NCI-H526 (cell line): Measurements from ENCODE around the gene MRTFA.
A peak's percentile ranks its signal among the peaks of the same experiment; 100 is the strongest.
"Not testable (repeated sequence)": the region's sequence is repeated elsewhere in the genome, so short reads cannot be mapped to it uniquely, and the experiment has no call there.

Experiments
- DNase-seq, 2 experiments: peaks; one replicate each; lab custom pipeline; 2025; lab: John Stamatoyannopoulos, UW

Gene MRTFA

DNA sequence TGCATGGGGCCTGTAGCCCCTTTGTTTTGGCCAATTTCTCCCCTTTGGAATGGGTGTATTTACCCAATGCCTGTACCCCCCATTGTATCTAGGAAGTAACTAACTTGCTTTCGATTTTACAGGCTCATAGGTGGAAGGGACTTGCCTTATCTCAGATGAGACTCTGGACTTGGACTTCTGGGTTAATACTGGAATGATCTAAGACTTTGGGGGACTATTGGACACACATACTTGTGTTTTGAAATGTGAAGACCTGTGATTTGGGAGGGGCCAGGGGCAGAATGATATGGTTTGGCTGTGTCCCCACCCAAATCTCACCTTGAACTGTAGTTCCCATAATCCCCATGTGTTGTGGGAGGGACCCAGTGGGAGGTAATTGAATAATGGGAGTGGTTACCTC lies 82.5 kb downstream of the MRTFA start:
- DNase-seq, result not testable (repeated sequence)

DNA sequence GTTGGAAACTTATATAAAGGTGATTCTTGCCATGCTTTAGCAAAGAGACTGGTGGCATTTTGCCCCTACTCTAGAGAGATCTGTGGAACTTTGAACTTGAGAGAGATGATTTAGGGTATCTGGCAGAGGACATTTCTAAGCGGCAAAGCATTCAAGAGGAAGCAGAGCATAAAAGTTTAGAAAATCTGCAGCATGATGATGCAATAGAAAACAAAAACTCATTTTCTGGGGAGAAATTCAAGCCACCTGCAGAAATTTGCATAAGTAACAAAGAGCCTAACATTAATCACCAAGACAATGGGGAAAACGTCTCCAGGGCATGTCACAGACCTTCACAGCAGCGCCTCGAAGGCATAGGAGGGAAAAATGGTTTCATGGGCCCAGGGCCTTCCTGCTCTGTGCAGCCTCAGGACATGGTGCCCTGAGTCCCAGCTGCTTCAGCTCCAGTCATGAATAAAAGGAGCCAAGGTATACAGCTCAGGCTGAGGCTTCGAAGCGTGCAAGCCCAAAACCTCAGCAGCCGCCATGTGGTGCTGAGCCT lies 83.4 kb downstream of the MRTFA start:
- no peak for DNase-seq

DNA sequence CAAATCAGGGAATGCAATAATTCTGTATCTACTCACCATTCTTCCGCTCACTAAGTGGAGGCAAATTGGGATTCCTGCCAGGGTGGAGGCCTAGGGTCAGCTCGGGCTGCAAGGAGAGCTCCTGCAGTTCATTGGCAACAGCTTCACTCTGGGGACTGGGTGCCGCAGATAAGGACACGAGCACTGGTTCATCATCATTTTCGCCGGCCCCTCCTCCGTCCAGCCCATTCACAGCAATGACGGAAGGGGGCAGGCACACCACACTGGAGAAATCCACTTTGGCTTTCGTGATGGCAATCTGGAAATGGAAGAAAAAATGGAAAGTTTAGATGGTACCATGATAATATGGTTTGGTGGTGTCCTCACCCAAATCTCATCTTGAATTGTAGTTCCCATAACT lies 84.4 kb downstream of the MRTFA start:
- DNase-seq, result no peak

- DNase-seq, result no peak
Measured at GRCh38 chr22:40547729-40548143, 88.8 kb downstream of the MRTFA start.

DNA sequence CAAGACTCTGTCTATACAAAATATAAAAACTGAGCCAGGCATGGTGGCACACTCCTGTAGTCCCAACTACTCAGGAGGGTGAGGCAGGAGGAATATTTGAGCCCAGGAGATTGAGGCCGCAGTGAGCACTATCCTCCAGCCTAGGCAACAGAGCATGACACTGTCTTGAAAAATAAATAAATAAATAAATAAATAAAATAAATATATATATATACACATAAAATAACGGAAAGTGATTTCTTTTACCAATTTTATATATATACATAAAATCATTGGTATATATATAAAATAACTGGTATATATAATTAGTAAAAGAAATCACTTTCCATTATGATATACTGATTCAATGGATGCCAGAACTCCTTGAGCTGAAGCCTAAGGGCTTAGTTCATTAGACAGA lies 91.8 kb downstream of the MRTFA start:
- DNase-seq, result no peak

GRCh38 chr22:40542821-40543540 lies 93.5 kb downstream of the MRTFA start:
- no peak for DNase-seq

DNA sequence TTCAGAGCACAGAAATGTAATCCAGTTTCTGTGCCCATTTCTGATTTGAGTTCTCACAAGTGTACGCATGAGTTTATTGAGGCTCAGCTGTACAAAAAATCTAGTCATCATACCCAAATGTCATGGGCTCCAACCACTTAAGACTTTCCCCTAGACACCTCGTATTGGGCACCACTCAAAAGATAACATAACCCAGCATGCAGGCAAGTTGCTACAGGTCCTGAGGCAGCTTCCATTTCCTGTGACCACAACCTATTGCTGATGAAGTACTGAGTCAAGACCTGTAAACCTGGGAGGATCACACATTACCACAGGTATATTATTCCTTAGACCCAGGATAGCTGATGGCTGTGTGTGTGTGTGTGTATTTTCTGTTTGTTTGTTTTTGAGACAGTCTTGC lies 95.2 kb downstream of the MRTFA start:
- DNase-seq, result no peak

DNA sequence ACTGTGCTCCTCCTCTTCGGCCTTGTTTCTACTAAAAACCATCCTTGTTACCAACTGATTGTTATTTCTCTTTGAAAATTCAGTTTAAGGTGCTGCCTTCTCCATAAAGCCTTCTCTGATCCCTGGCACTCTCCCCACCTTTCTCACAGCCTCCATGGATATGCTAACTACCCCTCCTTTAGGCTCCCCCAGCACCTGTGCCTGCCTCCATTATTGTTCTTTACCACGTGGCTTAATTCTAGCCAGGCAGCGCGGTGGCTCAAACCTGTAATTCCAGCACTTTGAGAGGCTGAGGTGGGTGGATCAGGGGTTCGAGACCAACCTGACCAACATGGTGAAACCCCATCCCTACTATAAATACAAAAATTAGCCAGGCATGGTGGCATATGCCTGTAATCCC lies 96.3 kb downstream of the MRTFA start:
- no peak for DNase-seq

- not testable (repeated sequence) for DNase-seq
Measured at GRCh38 chr22:40536149-40536548, 100.4 kb downstream of the MRTFA start.

DNA sequence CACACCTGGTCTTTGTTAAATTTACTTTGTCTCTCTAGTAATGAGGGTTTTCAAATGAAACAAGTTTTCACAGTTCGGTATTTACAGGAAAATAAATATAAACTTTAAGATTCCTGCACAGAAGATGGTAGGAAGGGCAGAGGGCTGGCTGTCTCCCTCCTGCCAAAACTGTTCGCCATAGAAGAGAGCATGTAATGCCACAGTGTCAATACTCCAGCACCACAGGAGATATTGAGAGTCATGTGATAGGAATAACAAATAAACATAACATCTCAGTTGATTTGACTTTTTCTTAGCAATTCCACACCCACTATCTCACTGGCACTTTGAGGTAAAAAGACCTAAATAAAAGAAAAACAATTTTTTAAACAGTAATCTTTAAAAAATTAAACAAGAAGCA lies 100.9 kb downstream of the MRTFA start:
- DNase-seq, result no peak

DNA sequence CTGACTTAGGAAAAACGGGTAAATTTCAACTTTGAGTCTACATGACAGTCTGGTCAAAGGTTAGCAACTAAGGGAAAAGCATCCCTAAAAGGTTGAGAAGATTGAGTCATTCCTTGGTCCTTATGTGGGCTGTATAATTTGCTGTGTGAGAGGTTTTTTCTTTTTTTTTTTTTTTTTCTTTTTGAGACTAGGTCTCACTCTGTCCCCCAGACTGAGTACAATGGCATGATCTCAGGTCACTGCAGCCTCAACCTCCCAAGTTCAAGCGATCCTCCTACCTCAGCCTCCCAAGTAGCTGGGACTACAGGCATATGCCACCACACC lies 101.4 kb downstream of the MRTFA start:
- DNase-seq, result no peak

DNA sequence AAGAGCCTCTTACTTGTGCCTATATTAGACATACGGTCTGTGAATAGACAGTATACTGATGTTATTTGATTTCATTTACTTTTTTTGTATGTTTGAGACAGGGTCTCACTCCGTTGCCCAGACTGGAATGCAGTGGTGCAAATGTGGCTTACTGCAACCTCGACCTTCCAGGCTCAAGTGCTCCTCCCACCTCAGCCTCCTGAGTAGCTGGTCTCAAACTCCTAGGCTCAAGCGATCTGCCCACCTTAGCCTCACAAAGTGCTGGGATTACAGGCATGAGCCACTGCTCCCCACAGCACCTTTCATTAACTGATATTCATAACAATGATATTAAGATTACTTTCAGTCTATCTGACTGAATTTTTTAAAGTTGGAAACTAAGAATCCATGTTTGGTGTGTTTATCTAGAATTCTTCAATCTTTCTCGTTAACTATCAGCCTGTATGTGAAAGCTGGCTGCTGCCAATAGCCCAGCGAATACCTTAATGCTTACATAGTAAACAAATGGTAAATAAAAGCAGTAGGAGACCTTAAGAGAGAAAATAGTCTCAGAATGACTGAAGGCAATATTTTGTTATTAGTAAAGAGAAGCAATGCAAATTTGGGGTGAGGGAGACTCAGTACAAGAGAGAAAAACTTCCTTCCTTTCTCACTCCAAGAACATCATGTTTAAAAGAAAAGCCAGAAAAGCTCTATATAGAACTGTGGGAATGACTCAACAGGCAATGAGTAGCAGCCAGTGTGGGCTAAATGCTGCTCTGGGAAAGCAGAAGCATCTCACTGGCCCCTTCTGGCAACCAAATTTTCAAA lies 101.9 kb downstream of the MRTFA start:
- DNase-seq, result no peak

DNA sequence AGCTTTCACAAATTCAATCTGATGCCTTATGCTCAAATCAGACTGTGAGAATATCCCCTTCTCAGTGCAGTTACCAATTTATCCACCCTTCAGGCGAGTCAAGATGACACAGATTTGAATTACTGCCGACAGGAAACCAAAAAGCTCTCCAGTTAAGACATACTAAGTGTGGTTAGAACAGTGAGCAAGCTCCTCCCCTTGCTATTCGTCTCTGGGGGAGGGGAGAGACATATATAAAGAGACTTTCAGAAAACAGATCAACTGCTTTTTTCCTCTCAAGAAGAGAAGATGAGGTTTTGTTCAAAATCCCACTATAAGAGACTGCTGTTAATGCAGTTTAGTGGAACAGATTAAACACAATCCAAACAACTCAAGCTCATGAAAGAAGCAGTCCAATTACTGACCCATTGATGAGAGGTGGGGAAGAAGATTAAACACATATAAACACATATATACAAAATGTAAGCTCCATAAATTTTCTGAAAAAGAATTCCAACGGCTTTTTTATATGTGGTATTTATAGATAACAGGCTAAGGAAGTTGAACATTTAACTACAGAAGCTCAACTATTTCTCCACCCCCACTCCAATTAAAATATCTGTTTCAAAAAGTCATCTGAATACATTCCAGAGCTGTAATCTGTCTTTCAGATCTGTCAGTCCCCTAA lies 102.7 kb downstream of the MRTFA start:
- no peak for DNase-seq

DNA sequence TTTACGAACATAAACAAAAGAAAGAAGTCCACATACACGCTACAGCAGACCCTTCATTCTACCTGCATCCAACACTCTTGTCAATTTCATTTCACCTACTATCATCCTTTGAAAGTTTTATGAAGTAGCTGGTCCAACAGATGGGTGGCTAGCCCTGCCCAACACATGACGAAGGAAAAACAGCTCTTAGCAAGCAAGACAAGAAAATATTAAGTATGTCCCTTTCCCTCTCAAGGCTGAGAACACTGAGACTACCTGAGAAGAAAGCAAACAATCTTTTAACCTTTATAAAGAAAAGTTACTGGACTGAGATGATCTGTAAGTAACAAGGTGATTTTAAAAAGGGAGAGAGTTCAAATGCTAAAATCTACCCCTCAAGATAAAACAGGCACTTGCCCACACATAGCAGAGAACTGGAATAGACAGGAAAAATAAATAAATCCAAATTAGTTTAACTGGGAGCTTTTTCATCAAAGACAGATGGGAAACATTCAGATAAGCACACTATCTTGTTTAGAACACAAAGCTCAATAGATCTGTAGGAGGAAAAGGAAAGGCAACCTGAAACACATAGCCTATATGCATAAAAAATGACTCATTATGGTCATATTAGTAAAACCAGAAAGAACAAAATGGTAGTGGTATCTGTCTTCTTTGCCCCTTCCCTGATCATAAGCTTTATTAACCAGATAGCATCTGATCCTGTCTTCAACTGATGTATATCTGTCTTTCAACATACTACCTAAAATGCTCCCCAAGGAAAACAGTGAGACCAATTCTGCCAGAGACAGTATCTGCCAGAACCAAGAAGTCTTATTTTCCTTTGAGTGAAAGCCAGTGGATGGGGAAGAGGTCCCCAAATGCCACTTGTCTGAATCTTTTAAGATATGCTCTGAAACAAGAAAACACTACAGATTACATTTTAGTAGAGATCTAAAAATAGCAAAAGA lies 104.3 kb downstream of the MRTFA start:
- DNase-seq, result no peak

DNA sequence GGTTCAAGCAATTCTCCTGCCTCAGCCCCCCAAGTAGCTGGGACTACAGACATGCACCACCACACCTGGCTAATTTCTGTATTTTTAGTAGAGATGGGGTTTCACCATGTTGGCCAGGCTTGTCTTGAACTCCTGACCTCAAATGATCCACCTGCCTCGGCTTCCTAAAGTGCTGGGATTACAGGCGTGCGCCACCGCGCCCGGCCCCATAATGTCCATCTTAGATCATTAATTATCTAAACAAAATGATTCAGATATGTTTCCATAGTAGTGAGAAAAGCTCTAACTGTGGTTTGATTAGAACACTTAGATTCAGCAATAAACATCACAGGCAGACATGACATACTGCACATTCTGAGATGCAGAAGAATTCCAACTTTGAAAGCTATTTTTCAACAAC lies 106.1 kb downstream of the MRTFA start:
- not testable (repeated sequence) for DNase-seq

DNA sequence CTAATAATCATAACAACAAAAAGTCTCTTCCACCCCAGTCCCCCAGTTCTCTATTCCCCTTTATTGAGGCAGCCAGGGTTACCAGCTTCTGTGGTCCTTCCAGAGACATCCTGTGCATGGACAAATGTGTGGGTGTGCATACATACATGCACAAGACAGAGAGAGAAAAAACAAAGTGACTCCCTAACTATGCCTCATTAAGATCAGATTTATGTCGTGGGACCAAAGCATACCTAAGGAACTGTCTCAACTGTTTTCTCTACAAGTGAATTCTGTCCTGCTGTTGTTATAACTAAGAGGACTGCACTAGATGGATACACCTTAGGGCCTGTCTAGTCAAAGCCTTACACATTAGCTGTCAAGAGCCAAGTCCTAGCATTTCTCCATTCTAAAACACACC lies 106.7 kb downstream of the MRTFA start:
- DNase-seq, result no peak

- no peak for DNase-seq
Measured at GRCh38 chr22:40526960-40527359, 109.6 kb downstream of the MRTFA start.

- DNase-seq, result peak in 1 of 2 experiments; percentile 24
Measured at GRCh38 chr22:40525250-40525884, 111.2 kb downstream of the MRTFA start.

DNA sequence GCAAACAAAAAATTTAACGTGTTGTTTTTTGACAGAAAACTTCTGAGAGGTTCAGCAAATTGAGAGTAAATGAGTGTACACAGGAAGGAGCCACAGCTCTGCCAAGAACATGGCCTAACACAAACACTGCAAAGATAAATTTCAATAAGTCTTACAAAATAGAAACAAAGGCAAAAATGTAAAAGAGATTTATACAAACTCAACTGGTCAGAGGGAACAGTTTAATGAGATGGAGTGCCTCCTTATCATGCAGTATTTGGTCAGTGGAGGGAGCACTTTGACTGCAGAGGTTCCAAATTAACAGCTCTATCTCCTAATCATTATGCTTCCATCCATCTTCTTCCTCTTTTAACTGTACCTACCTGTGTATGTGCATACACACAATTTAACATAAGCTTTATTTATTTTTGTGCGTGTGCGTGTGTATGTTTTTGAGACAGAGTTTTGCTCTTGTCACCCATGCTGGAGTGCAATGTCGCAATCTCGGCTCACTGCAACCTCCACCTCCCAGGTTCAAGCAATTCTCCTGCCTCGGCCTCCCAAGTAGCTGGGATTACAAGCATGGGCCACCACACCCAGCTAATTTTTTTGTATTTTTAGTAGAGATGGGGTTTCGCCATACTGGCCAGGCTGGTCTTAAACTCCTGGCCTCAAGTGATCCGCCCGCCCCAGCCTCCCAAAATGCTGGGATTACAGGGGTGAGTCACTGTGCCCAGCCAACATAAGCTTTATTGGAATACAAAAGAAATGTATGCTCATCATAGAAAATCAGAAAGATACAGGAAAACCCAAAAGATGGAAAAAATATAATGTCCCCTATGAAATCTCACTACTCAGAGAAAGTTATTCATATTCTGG lies 111.9 kb downstream of the MRTFA start:
- no peak for DNase-seq

- DNase-seq, result no peak
Measured at GRCh38 chr22:40522141-40522540, 114.4 kb downstream of the MRTFA start.
